Activated T-helper 2 cell treated with anti-CD3 and anti-CD28 coated beads, Interferon-gamma antibody, Interleukin-2, Interleukin-4, amounts not matched to agents 10 μg/mL and 5 μg/mL and 100 μg/mL, durations not matched to agents 14 hours and 24 hours and 36 hours (primary cell): Measurements from ENCODE around the gene DCAF15. TPM values are rescaled to one million over a fixed set of nuclear protein-coding genes. Genes with fewer than 3 reads are reported as not detected.
A peak's percentile ranks its signal among the peaks of the same experiment; 100 is the strongest.
"Not testable (repeated sequence)": the region's sequence is repeated elsewhere in the genome, so short reads cannot be mapped to it uniquely, and the experiment has no call there.

ENCODE experiments used
- DNase-seq: peaks from one replicate; pipeline ENCODE4 v3.0.0; 2021; ENCODE audit warnings: low spot score
- H3K27ac Mint-ChIP-seq: one replicate; pipeline ENCODE4 v1.8.0; 2021; ENCODE audit warnings: mixed read lengths
- H3K27me3 Mint-ChIP-seq: one replicate; pipeline ENCODE4 v1.8.0; 2021; ENCODE audit warnings: low read depth, mixed read lengths
- H3K36me3 Mint-ChIP-seq: one replicate; pipeline ENCODE4 v1.8.0; 2021; ENCODE audit warnings: low read depth, mixed read lengths
- H3K4me1 Mint-ChIP-seq: one replicate; pipeline ENCODE4 v1.8.0; 2021; ENCODE audit warnings: low read depth, mixed read lengths
- H3K4me3 Mint-ChIP-seq: one replicate; pipeline ENCODE4 v1.8.0; 2021; ENCODE audit warnings: low read depth, mild to moderate bottlenecking, moderate library complexity, mixed read lengths
- H3K9me3 Mint-ChIP-seq: one replicate; pipeline ENCODE4 v1.8.0; 2021; ENCODE audit warnings: mixed read lengths
- intact Hi-C: fragments of 100-400 bp; cut with micrococcal nuclease; formaldehyde crosslinking; loops from one replicate; pipeline ENCODE4 v1.15.1; 2023
- total RNA-seq: library from RNA; stranded (reverse); gene quantifications from 2 replicates; pipeline ENCODE4 v1.2.3, GENCODE V29; 2022

The DCAF15 gene
- total RNA-seq, 1 donor from 2014 or later, result 60.6 TPM

GRCh38 chr19:13920524-13920923 lies 31.8 kb upstream of the DCAF15 start:
- Mint-ChIP-seq H3K27ac (no peak overlapping the region), H3K36me3 (peaks cover 60% of the 10 kb centered on the region), H3K9me3 (peaks cover 10% of the 10 kb centered on the region), H3K4me1 (no peaks in the 10 kb centered on the region), H3K4me3 (no peak overlapping the region), H3K27me3 (no peaks in the 10 kb centered on the region)
- no peak for DNase-seq
- intact Hi-C loops, result no loop called here

GRCh38 chr19:13920940-13921747 lies 31.2 kb upstream of the DCAF15 start:
- H3K4me1 Mint-ChIP-seq, result no peaks in the 10 kb centered on the region
- peaks cover 10% of the 10 kb centered on the region for H3K9me3 Mint-ChIP-seq
- intact Hi-C loops, result no loop called here
- no peaks in the 10 kb centered on the region for H3K27me3 Mint-ChIP-seq
- no peak for DNase-seq
- no peak overlapping the region for H3K4me3 Mint-ChIP-seq
- peak overlapping the region; percentile 58 for H3K27ac Mint-ChIP-seq
- peaks cover 57% of the 10 kb centered on the region for H3K36me3 Mint-ChIP-seq

DNA sequence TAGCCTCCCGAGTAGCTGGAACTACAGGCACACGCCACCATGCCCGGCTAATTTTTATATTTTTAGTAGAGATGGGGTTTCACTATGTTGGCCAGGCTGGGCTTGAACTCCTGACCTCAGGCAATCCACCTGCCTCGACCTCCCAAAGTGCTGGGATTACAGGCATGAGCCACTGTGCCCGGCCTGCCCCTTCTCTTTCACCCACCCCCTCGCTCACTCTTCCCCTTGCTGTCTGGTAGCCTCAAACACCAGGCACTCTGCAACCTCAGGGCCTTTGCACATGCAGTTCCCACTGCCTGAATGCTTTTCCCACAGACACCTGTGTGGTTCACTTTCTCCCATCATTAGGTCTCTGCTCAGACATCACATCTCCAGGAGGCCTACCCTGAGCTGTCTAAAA lies 30.2 kb upstream of the DCAF15 start:
- H3K4me3 Mint-ChIP-seq, H3K27me3 Mint-ChIP-seq, H3K27ac Mint-ChIP-seq, intact Hi-C loops, DNase-seq, H3K4me1 Mint-ChIP-seq: not testable (repeated sequence)
- peaks cover 10% of the 10 kb centered on the region for H3K9me3 Mint-ChIP-seq
- peaks cover 63% of the 10 kb centered on the region for H3K36me3 Mint-ChIP-seq

DNA sequence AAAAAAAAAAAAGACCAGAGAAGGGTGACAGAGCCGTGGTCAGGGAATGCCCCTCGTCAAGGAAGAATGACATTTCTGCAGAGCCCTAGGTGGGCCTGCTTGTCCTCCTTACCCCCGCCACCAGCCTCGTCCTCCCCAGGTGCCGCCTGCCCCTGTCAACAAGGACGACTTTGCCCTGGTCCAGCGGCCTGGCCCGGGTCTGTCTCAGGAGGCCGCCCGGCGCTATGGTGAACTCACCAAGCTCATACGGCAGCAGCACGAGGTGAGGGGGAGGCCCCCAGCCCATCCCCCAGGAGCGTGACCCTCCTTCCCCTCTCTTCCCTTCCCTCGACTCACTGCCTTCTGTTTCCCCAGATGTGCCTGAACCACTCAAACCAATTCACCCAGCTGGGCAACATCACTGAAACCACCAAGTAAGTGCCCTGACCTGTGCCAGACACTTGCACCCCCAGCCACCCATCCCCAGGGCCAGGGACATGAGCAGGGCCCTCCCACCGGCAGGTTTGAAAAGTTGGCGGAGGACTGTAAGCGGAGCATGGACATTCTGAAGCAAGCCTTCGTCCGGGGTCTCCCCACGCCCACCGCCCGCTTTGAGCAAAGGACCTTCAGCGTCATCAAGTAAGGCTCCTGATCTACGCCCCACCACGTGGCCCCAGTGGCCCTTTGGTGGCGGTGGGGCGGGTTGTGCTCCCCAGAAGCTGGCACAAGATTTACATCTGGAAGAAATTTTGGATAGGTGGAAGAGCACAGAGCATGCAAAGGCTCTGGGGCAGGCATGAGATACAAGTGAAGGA lies 28.9 kb upstream of the DCAF15 start:
- Mint-ChIP-seq H3K27ac (no peak overlapping the region), H3K27me3 (no peaks in the 10 kb centered on the region), H3K4me3 (no peak overlapping the region), H3K36me3 (peaks cover 67% of the 10 kb centered on the region), H3K4me1 (no peaks in the 10 kb centered on the region), H3K9me3 (peaks cover 10% of the 10 kb centered on the region)
- DNase-seq, result no peak
- intact Hi-C loops, result no loop called here

GRCh38 chr19:13926010-13926409 lies 26.3 kb upstream of the DCAF15 start:
- H3K27ac Mint-ChIP-seq, result no peak overlapping the region
- DNase-seq, result no peak
- H3K4me1 Mint-ChIP-seq, result no peaks in the 10 kb centered on the region
- H3K9me3 Mint-ChIP-seq, result peaks cover 3% of the 10 kb centered on the region
- no peak overlapping the region for H3K4me3 Mint-ChIP-seq
- no peaks in the 10 kb centered on the region for H3K27me3 Mint-ChIP-seq
- intact Hi-C loops, result no loop called here
- H3K36me3 Mint-ChIP-seq, result peaks cover 50% of the 10 kb centered on the region

- intact Hi-C loops, result no loop called here
- no peak overlapping the region for H3K4me3 Mint-ChIP-seq
- no peaks in the 10 kb centered on the region for H3K4me1 Mint-ChIP-seq
- DNase-seq, result no peak
- no peaks in the 10 kb centered on the region for H3K27me3 Mint-ChIP-seq
- peaks cover 43% of the 10 kb centered on the region for H3K36me3 Mint-ChIP-seq
- no peaks in the 10 kb centered on the region for H3K9me3 Mint-ChIP-seq
- H3K27ac Mint-ChIP-seq, result no peak overlapping the region
These were observed 25.6 kb upstream of the DCAF15 start for GRCh38 chr19:13926715-13927114.

DNA sequence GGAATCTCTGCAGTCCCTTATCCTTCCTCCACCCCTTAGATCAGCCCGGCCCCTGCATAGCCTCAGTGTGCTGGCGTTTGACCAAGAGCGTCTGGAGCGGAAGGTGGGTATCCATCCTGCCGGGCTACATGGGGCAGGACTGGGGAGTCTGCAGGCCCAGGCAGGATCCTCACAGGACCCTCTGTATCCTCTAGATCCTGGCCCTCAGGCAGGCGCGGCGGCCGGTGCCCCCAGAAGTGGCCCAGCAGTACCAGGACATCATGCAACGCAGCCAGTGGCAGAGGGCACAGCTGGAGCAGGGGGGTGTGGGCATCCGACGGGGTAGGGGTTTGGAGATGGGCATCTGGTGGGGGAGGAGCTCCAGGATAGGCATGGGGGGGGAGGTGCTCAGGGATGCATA lies 23.0 kb upstream of the DCAF15 start:
- no peaks in the 10 kb centered on the region for H3K4me1 Mint-ChIP-seq
- intact Hi-C loops, result no loop called here
- no peak for DNase-seq
- no peak overlapping the region for H3K4me3 Mint-ChIP-seq
- H3K27me3 Mint-ChIP-seq, result no peaks in the 10 kb centered on the region
- H3K36me3 Mint-ChIP-seq, result peaks cover 21% of the 10 kb centered on the region
- no peaks in the 10 kb centered on the region for H3K9me3 Mint-ChIP-seq
- H3K27ac Mint-ChIP-seq, result no peak overlapping the region

GRCh38 chr19:13929956-13930355 lies 22.4 kb upstream of the DCAF15 start:
- Mint-ChIP-seq H3K4me3 (no peak overlapping the region), H3K9me3 (no peaks in the 10 kb centered on the region), H3K27ac (no peak overlapping the region), H3K27me3 (no peaks in the 10 kb centered on the region), H3K4me1 (no peaks in the 10 kb centered on the region), H3K36me3 (peaks cover 17% of the 10 kb centered on the region)
- intact Hi-C loops, result no loop called here
- DNase-seq, result no peak

GRCh38 chr19:13930402-13930801 lies 21.9 kb upstream of the DCAF15 start:
- Mint-ChIP-seq H3K27me3 (no peaks in the 10 kb centered on the region), H3K9me3 (no peaks in the 10 kb centered on the region)

DNA sequence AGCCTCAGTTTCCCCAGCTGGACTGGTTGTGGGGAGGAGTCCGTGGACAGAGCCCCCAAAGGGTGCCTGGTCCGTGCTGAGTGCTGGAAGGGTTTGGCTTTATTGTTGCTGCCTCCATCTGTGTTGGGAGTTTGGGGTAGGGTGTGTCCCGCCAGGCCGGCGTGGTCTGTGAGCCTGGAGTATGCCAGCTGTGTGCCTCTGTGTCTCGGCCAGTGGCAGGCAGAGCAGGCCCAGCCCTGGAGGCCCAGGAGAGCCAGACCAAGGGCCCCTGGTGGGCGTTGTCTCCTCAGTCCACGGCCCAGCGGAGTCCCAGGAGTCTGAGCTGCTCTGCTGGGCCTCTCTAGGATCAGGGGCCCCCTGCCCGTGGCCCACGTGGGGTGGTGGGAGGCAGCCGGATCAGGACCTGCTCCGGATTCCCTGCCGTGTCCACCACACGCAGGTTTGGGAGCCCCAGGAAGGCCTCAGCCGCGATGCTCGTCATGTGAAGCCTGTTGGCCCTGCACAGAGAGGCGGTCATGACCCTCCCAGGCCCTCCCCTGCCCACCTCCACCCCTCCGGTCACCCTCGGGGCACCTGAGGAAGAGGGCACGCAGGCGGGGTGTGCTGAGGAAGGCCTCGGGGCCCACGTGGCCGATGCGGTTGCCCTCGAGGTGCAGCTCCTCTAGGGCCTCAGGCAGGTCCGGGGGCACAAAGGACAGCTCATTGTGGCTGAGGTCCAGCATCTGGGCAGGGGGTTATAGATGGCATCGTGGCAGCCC lies 20.7 kb upstream of the DCAF15 start:
- no peak overlapping the region for H3K27ac Mint-ChIP-seq
- no peak overlapping the region for H3K4me3 Mint-ChIP-seq
- H3K36me3 Mint-ChIP-seq, result peaks cover 13% of the 10 kb centered on the region
- no peaks in the 10 kb centered on the region for H3K27me3 Mint-ChIP-seq
- no peaks in the 10 kb centered on the region for H3K9me3 Mint-ChIP-seq
- DNase-seq, result no peak
- H3K4me1 Mint-ChIP-seq, result no peaks in the 10 kb centered on the region
- intact Hi-C loops, result no loop called here

More at GRCh38 chr19:13930402-13930801, 21.9 kb upstream of the DCAF15 start:
- intact Hi-C loops, result no loop called here
- no peak overlapping the region for H3K27ac Mint-ChIP-seq
- peaks cover 14% of the 10 kb centered on the region for H3K36me3 Mint-ChIP-seq
- H3K4me1 Mint-ChIP-seq, result no peaks in the 10 kb centered on the region
- no peak for DNase-seq
- H3K4me3 Mint-ChIP-seq, result no peak overlapping the region

DNA sequence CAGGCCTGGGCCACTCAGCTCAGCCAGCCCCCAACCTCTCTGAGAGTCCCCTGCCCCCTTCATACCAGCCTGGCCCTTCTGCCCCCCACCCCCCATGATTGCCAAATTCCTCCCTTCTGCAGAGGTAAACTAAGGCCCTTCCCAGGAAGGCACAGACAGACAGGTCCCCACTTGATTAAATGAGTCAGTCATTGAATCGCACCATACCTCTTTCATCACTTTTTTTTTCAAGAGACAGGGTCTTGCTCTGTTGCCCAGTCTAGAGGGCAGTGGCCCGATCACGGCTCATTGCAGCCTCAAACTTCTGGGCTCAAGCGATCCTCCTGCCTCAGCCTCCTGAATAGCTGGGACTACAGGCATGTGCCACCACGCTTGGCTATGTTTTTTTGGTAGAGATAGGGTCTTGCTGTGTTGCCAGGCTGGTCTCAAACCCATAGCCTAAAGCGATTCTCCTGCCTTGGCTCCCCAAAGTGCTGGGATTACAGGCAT lies 20.1 kb upstream of the DCAF15 start:
- no peak overlapping the region for H3K27ac Mint-ChIP-seq
- H3K4me1 Mint-ChIP-seq, result no peaks in the 10 kb centered on the region
- H3K27me3 Mint-ChIP-seq, result no peaks in the 10 kb centered on the region
- H3K4me3 Mint-ChIP-seq, result no peak overlapping the region
- no peaks in the 10 kb centered on the region for H3K9me3 Mint-ChIP-seq
- H3K36me3 Mint-ChIP-seq, result peaks cover 7% of the 10 kb centered on the region
- DNase-seq, result no peak
- intact Hi-C loops, result no loop called here

- no peak for DNase-seq
- H3K27ac Mint-ChIP-seq, result no peak overlapping the region
- H3K4me3 Mint-ChIP-seq, result no peak overlapping the region
- H3K9me3 Mint-ChIP-seq, result no peaks in the 10 kb centered on the region
- peaks cover 2% of the 10 kb centered on the region for H3K27me3 Mint-ChIP-seq
- peaks cover 6% of the 10 kb centered on the region for H3K36me3 Mint-ChIP-seq
- intact Hi-C loops, result no loop called here
- no peaks in the 10 kb centered on the region for H3K4me1 Mint-ChIP-seq
These were observed 19.4 kb upstream of the DCAF15 start for GRCh38 chr19:13932911-13933393.
